Mesenchymal stem cell (in vitro differentiated cells and primary cell): Measurements from ENCODE around the gene PKD1L1.

Source experiments
- DNase-seq: peaks from one replicate; pipeline ENCODE4 v3.0.0-alpha.2; 2013
- H2AFZ ChIP-seq: one replicate; pipeline ENCODE4 v1.6.1; 2013; ENCODE audit warnings: low read depth, mild to moderate bottlenecking, control low read depth, inconsistent platforms, low read length, moderate library complexity
- H2AK5ac ChIP-seq: 2 replicates; pipeline ENCODE4 v1.6.1; 2013; ENCODE audit warnings: low read length, moderate library complexity, mild to moderate bottlenecking, inconsistent platforms; ENCODE audit not compliant: severe bottlenecking
- H2BK120ac ChIP-seq: one replicate; pipeline ENCODE4 v1.6.1; 2013; ENCODE audit warnings: low read depth, mild to moderate bottlenecking, inconsistent platforms, low read length, moderate library complexity
- H2BK12ac ChIP-seq, 2 experiments: one replicate each; pipeline ENCODE4 v1.6.1; 2013; ENCODE audit warnings: inconsistent platforms in 2 of 2, low read length in 2 of 2, mild to moderate bottlenecking in 2 of 2, moderate library complexity in 2 of 2, control low read depth in 1 of 2
- H2BK15ac ChIP-seq: one replicate; pipeline ENCODE4 v1.6.1; 2013; ENCODE audit warnings: mild to moderate bottlenecking, low read depth, inconsistent platforms; ENCODE audit not compliant: poor library complexity, severe bottlenecking
- H2BK5ac ChIP-seq: 2 replicates; pipeline ENCODE4 v1.6.1; 2013; ENCODE audit warnings: low read depth, mild to moderate bottlenecking, low read length, control low read depth, inconsistent platforms; ENCODE audit not compliant: poor library complexity, severe bottlenecking
- H3K14ac ChIP-seq, 2 experiments: one replicate each; pipeline ENCODE4 v1.6.1; 2013; ENCODE audit warnings: inconsistent platforms in 2 of 2, low read length in 2 of 2, control low read depth in 1 of 2, mild to moderate bottlenecking in 1 of 2, moderate library complexity in 1 of 2
- H3K18ac ChIP-seq, 2 experiments: one replicate each; pipeline ENCODE4 v1.6.1; 2013; ENCODE audit warnings: inconsistent platforms in 2 of 2, low read length in 2 of 2, control low read depth in 1 of 2, low read depth in 1 of 2, mild to moderate bottlenecking in 1 of 2
- H3K23ac ChIP-seq, 2 experiments: one replicate each; pipeline ENCODE4 v1.6.1; 2013; ENCODE audit warnings: inconsistent platforms in 2 of 2, low read length in 2 of 2, mild to moderate bottlenecking in 2 of 2, moderate library complexity in 2 of 2, control low read depth in 1 of 2
- H3K27ac ChIP-seq: 2 replicates; pipeline ENCODE4 v1.5.1; 2013; ENCODE audit warnings: mild to moderate bottlenecking, moderate library complexity, low read length, control low read depth, inconsistent platforms; ENCODE audit not compliant: poor library complexity, severe bottlenecking
- H3K27me3 ChIP-seq, 2 experiments: 2 replicates each; pipeline versions ENCODE4 v1.6.1 to v1.7.0; 2013; ENCODE audit warnings: low read length in 2 of 2, mild to moderate bottlenecking in 2 of 2, moderate library complexity in 2 of 2, control low read depth in 1 of 2, inconsistent platforms in 1 of 2; ENCODE audit not compliant: control insufficient read depth in 1 of 2, insufficient read depth in 1 of 2
- H3K36me3 ChIP-seq, 2 experiments: 2 replicates each; pipeline versions ENCODE4 v1.6.1 to v1.7.0; 2013; ENCODE audit warnings: low read length in 2 of 2, control low read depth in 1 of 2, inconsistent platforms in 1 of 2, low read depth in 1 of 2, mild to moderate bottlenecking in 1 of 2; ENCODE audit not compliant: insufficient read depth in 2 of 2, control insufficient read depth in 1 of 2
- H3K4ac ChIP-seq, 2 experiments: one replicate each; pipeline ENCODE4 v1.6.1; 2013; ENCODE audit warnings: inconsistent platforms in 2 of 2, low read length in 2 of 2, mild to moderate bottlenecking in 2 of 2, moderate library complexity in 2 of 2, control low read depth in 1 of 2, low read depth in 1 of 2
- H3K4me1 ChIP-seq: 2 replicates; pipeline ENCODE4 v1.6.1; 2013; ENCODE audit warnings: low read depth, low read length, control low read depth; ENCODE audit not compliant: control insufficient read depth, insufficient read depth
- H3K4me2 ChIP-seq: 2 replicates; pipeline ENCODE4 v1.6.1; 2013; ENCODE audit warnings: low read length, mild to moderate bottlenecking, inconsistent platforms; ENCODE audit not compliant: poor library complexity, severe bottlenecking
- H3K4me3 ChIP-seq, 2 experiments: 2 replicates each; pipeline versions ENCODE4 v1.5.1 to v1.7.0; 2013; ENCODE audit warnings: low read length in 2 of 2, mild to moderate bottlenecking in 2 of 2, control low read depth in 1 of 2, low read depth in 1 of 2; ENCODE audit not compliant: insufficient read depth in 1 of 2
- H3K79me1 ChIP-seq: replicated peaks from 2 replicates; pipeline ENCODE4 v1.6.1; 2013; ENCODE audit warnings: mild to moderate bottlenecking, control low read depth, low read length, inconsistent platforms; ENCODE audit not compliant: poor library complexity, severe bottlenecking
- H3K9ac ChIP-seq: 2 replicates; pipeline ENCODE4 v1.7.0; 2013; ENCODE audit warnings: mild to moderate bottlenecking, low read length, moderate library complexity
- H3K9me3 ChIP-seq: 2 replicates; pipeline ENCODE4 v1.7.0; 2013; ENCODE audit warnings: mild to moderate bottlenecking, low read length; ENCODE audit not compliant: control insufficient read depth
- H4K8ac ChIP-seq: one replicate; pipeline ENCODE4 v1.6.1; 2013; ENCODE audit warnings: inconsistent platforms, mild to moderate bottlenecking, low read length, moderate library complexity
- H4K91ac ChIP-seq: one replicate; pipeline ENCODE4 v1.6.1; 2013; ENCODE audit warnings: mild to moderate bottlenecking, low read length, inconsistent platforms
- WGBS: methylation state at CpG from one replicate; pipeline ENCODE4 v1.1.7; 2013; ENCODE audit warnings: mixed read lengths; 5-methylcytosine and 5-hydroxymethylcytosine counted together

Gene PKD1L1

GRCh38 chr7:47738563-47739166, 209.6 kb downstream of the PKD1L1 start:
- WGBS: 67% methylated on average over 5 of the region's 6 CpGs
- no peak overlapping the region for H2AFZ ChIP-seq

GRCh38 chr7:47737601-47738000, 210.7 kb downstream of the PKD1L1 start:
- Histone ChIP-seq H3K9ac (no peak overlapping the region), H3K23ac (no peak overlapping the region), H4K8ac (no peak overlapping the region), H3K4ac (peak overlapping the region; percentile 27 to 63), H3K27me3 (peaks cover 0 to 59% of the 10 kb centered on the region in 2 experiments), H2AK5ac (peak overlapping the region; percentile 76), H3K36me3 (no peaks in the 10 kb centered on the region), H2BK5ac (no peak overlapping the region), H3K4me2 (no peak overlapping the region), H3K14ac (peak overlapping the region in 1 of 2 experiments; percentile 21), H3K18ac (peak overlapping the region in 1 of 2 experiments; percentile 48), H3K4me1 (peaks cover 11% of the 10 kb centered on the region), H3K4me3 (no peak overlapping the region), H2AFZ (peak overlapping the region; percentile 46), H2BK120ac (no peak overlapping the region), H3K79me1 (no peaks in the 10 kb centered on the region), H3K9me3 (no peaks in the 10 kb centered on the region), H2BK12ac (peak overlapping the region; percentile 70 to 96), H4K91ac (no peak overlapping the region), H3K27ac (no peak overlapping the region), H2BK15ac (no peak overlapping the region)
- no peak for DNase-seq
- 95% methylated on average over 4 of the region's 4 CpGs for WGBS

More at GRCh38 chr7:47738563-47739166, 209.6 kb downstream of the PKD1L1 start:
- no peak overlapping the region for H3K27ac ChIP-seq
- no peaks in the 10 kb centered on the region for H3K36me3 ChIP-seq
- no peak overlapping the region for H3K23ac ChIP-seq
- peak overlapping the region in 1 of 2 experiments; percentile 65 for H2BK12ac ChIP-seq
- no peaks in the 10 kb centered on the region for H3K79me1 ChIP-seq
- DNase-seq: no peak
- H2BK15ac ChIP-seq: no peak overlapping the region
- H4K8ac ChIP-seq: peak overlapping the region; percentile 74
- no peak overlapping the region for H3K4me2 ChIP-seq
- peak overlapping the region; percentile 30 to 92 for H3K18ac ChIP-seq
- H2BK5ac ChIP-seq: no peak overlapping the region
- H2AK5ac ChIP-seq: no peak overlapping the region
- H3K9ac ChIP-seq: no peak overlapping the region
- peak overlapping the region in 1 of 2 experiments; percentile 37 for H3K4ac ChIP-seq
- H3K14ac ChIP-seq: peak overlapping the region in 1 of 2 experiments; percentile 9
- no peak overlapping the region for H3K4me3 ChIP-seq
- H3K4me1 ChIP-seq: peaks cover 11% of the 10 kb centered on the region
- no peak overlapping the region for H2BK120ac ChIP-seq
- peaks cover 0 to 57% of the 10 kb centered on the region in 2 experiments for H3K27me3 ChIP-seq
- peak overlapping the region; percentile 72 for H4K91ac ChIP-seq
- H3K9me3 ChIP-seq: no peaks in the 10 kb centered on the region

GRCh38 chr7:47735431-47736345, 212.6 kb downstream of the PKD1L1 start:
- WGBS: over 99% methylated on average over 6 of the region's 6 CpGs
- H3K4me2 ChIP-seq: no peak overlapping the region
- H3K18ac ChIP-seq: peak overlapping the region in 1 of 2 experiments; percentile 30
- H3K23ac ChIP-seq: no peak overlapping the region
- H2BK5ac ChIP-seq: no peak overlapping the region
- no peak overlapping the region for H3K4ac ChIP-seq
- H3K4me1 ChIP-seq: peaks cover 14% of the 10 kb centered on the region
- no peak overlapping the region for H4K91ac ChIP-seq
- DNase-seq: no peak
- no peak overlapping the region for H3K14ac ChIP-seq
- H3K36me3 ChIP-seq: no peaks in the 10 kb centered on the region
- H3K9me3 ChIP-seq: no peaks in the 10 kb centered on the region
- no peak overlapping the region for H2AFZ ChIP-seq
- no peaks in the 10 kb centered on the region for H3K79me1 ChIP-seq
- H2BK12ac ChIP-seq: peak overlapping the region in 1 of 2 experiments; percentile 63
- H2BK120ac ChIP-seq: no peak overlapping the region
- peaks cover 0 to 76% of the 10 kb centered on the region in 2 experiments for H3K27me3 ChIP-seq
- no peak overlapping the region for H2BK15ac ChIP-seq
- H4K8ac ChIP-seq: no peak overlapping the region
- peak overlapping the region; percentile 10 for H2AK5ac ChIP-seq
- H3K27ac ChIP-seq: no peak overlapping the region
- H3K9ac ChIP-seq: no peak overlapping the region
- H3K4me3 ChIP-seq: no peak overlapping the region

GRCh38 chr7:47734949-47735291, 213.3 kb downstream of the PKD1L1 start:
- DNase-seq: no peak
- no peaks in the 10 kb centered on the region for H3K79me1 ChIP-seq
- H4K91ac ChIP-seq: no peak overlapping the region
- WGBS: 87% methylated on average over 4 of the region's 4 CpGs
- no peak overlapping the region for H2AFZ ChIP-seq
- H3K36me3 ChIP-seq: no peaks in the 10 kb centered on the region
- H4K8ac ChIP-seq: no peak overlapping the region
- no peak overlapping the region for H2BK5ac ChIP-seq
- H3K14ac ChIP-seq: no peak overlapping the region
- no peak overlapping the region for H3K4me2 ChIP-seq
- no peak overlapping the region for H3K23ac ChIP-seq
- no peak overlapping the region for H2BK15ac ChIP-seq
- peaks cover 0 to 82% of the 10 kb centered on the region in 2 experiments for H3K27me3 ChIP-seq
- H3K9me3 ChIP-seq: no peaks in the 10 kb centered on the region
- no peak overlapping the region for H3K18ac ChIP-seq
- no peak overlapping the region for H2AK5ac ChIP-seq
- no peak overlapping the region for H3K4me3 ChIP-seq
- H3K4ac ChIP-seq: no peak overlapping the region
- H3K27ac ChIP-seq: no peak overlapping the region
- H2BK120ac ChIP-seq: no peak overlapping the region
- H3K4me1 ChIP-seq: peaks cover 18% of the 10 kb centered on the region
- no peak overlapping the region for H3K9ac ChIP-seq
- H2BK12ac ChIP-seq: peak overlapping the region in 1 of 2 experiments; percentile 60
